Cardiac muscle cell (in vitro differentiated cells and primary cell): ENCODE results near the gene HS6ST2. TPM values are rescaled to one million over a fixed set of nuclear protein-coding genes. Genes with fewer than 3 reads are reported as not detected.
A peak's percentile ranks its signal among the peaks of the same experiment; 100 is the strongest.

Experiments used
- DNase-seq, 2 donors: peaks; one replicate each; pipeline versions ENCODE4 v3.0.0 to v3.0.0-alpha.2; 2010 to 2017; ENCODE audit warnings: low read depth in 1 of 2, low spot score in 1 of 2
- H3K27ac ChIP-seq: fragments of 200-600 bp; sonication (generic); 2 replicates; pipeline ENCODE4 v1.5.1; 2016
- H3K27me3 ChIP-seq: fragments of 200-600 bp; sonication (generic); 2 replicates; pipeline ENCODE4 v1.6.0; 2016; ENCODE audit warnings: control low read depth
- H3K36me3 ChIP-seq: fragments of 200-600 bp; sonication (generic); 2 replicates; pipeline ENCODE4 v1.5.1; 2016; ENCODE audit warnings: control low read depth
- H3K4me1 ChIP-seq: fragments of 200-600 bp; sonication (generic); 2 replicates; pipeline ENCODE4 v1.8.1; 2017; ENCODE audit warnings: low read depth, mild to moderate bottlenecking, mixed run types
- H3K4me3 ChIP-seq: fragments of 200-600 bp; sonication (generic); 2 replicates; pipeline ENCODE4 v1.5.1; 2016; ENCODE audit warnings: mild to moderate bottlenecking
- H3K9me3 ChIP-seq: fragments of 200-600 bp; sonication (generic); 2 replicates; pipeline ENCODE4 v1.5.1; 2017; ENCODE audit warnings: low read depth, mild to moderate bottlenecking, control low read depth
- CTCF ChIP-seq: IDR thresholded peaks from 2 replicates; pipeline ENCODE4 v1.5.1; 2012; ENCODE audit warnings: low read depth, mild to moderate bottlenecking, low read length
- polyA plus RNA-seq: library from polyadenylated mRNA; unstranded; fragments of >200 nt; fragmentation: Nextera tagmentation; extraction: Ambion mirVana; gene quantifications from 2 replicates; pipeline ENCODE4 v1.2.1, GENCODE V29; 2016
- total RNA-seq: library from RNA; depleted of rRNA; stranded (reverse); fragments of >200 nt; gene quantifications from 2 replicates; pipeline ENCODE4 v1.2.3, GENCODE V29; 2016

The HS6ST2 gene
- total and polyA plus RNA-seq, 2 experiments from 2014 or later, result 15.5 to 27.1 TPM

- no peak for TF ChIP-seq CTCF
- Histone ChIP-seq H3K9me3 (no peaks in the 10 kb centered on the region), H3K27ac (no peak overlapping the region), H3K27me3 (no peaks in the 10 kb centered on the region), H3K4me1 (no peaks in the 10 kb centered on the region), H3K36me3 (no peaks in the 10 kb centered on the region), H3K4me3 (no peak overlapping the region)
- DNase-seq, result no peak
Measured at GRCh38 chrX:132855780-132856341, 102.6 kb downstream of the HS6ST2 start.

GRCh38 chrX:132853040-132853439 is 105.4 kb downstream of the HS6ST2 start:
- Histone ChIP-seq H3K36me3 (no peaks in the 10 kb centered on the region), H3K27me3 (no peaks in the 10 kb centered on the region), H3K9me3 (no peaks in the 10 kb centered on the region), H3K27ac (no peak overlapping the region), H3K4me1 (no peaks in the 10 kb centered on the region), H3K4me3 (no peak overlapping the region)
- peak in 1 of 2 donors; percentile 54 for DNase-seq
- TF ChIP-seq CTCF, result no peak

- no peak for TF ChIP-seq CTCF
- no peaks in the 10 kb centered on the region for H3K4me1 ChIP-seq
- H3K27me3 ChIP-seq, result no peaks in the 10 kb centered on the region
- no peaks in the 10 kb centered on the region for H3K36me3 ChIP-seq
- no peak overlapping the region for H3K4me3 ChIP-seq
- H3K9me3 ChIP-seq, result no peaks in the 10 kb centered on the region
- DNase-seq, result no peak
- H3K27ac ChIP-seq, result no peak overlapping the region
Measured at GRCh38 chrX:132848296-132848970, 110.0 kb downstream of the HS6ST2 start.

GRCh38 chrX:132843363-132843762 is 115.1 kb downstream of the HS6ST2 start:
- no peak for TF ChIP-seq CTCF
- Histone ChIP-seq H3K4me1 (peaks cover 6% of the 10 kb centered on the region), H3K4me3 (no peak overlapping the region), H3K36me3 (no peaks in the 10 kb centered on the region), H3K27me3 (no peaks in the 10 kb centered on the region), H3K9me3 (no peaks in the 10 kb centered on the region), H3K27ac (no peak overlapping the region)
- DNase-seq, result no peak

GRCh38 chrX:132842460-132843238 is 115.8 kb downstream of the HS6ST2 start:
- Histone ChIP-seq H3K36me3 (no peaks in the 10 kb centered on the region), H3K27ac (no peak overlapping the region), H3K9me3 (no peaks in the 10 kb centered on the region), H3K4me3 (no peak overlapping the region), H3K4me1 (peaks cover 10% of the 10 kb centered on the region), H3K27me3 (no peaks in the 10 kb centered on the region)
- no peak for DNase-seq
- TF ChIP-seq CTCF, result no peak
